SK-N-SH treated with all-trans-retinoic acid at 6 μM for 48 hours (cell line): ENCODE data around the gene CLUH.
"Not testable (repeated sequence)": the region's sequence is repeated elsewhere in the genome, so short reads cannot be mapped to it uniquely, and the experiment has no call there.

Experiments used
- ATAC-seq: fragments of 200-7000 bp; cut with Tn5 transposase; 3 replicates; pipeline ENCODE4 v1.9.1; 2020; ENCODE audit warnings: mild to moderate bottlenecking, moderate library complexity
- ARNTL ChIP-seq: fragments of 450-650 bp; formaldehyde crosslinking; IDR thresholded peaks from 2 replicates; pipeline ENCODE4 v1.5.0; 2020; ENCODE audit warnings: low read depth, mild to moderate bottlenecking, moderate library complexity, borderline replicate concordance
- BACH2 ChIP-seq: fragments of 250-450 bp; sonication (Bioruptor Pico); IDR thresholded peaks from 2 replicates; pipeline ENCODE4 v1.9.0; 2021; ENCODE audit warnings: mild to moderate bottlenecking, borderline replicate concordance
- CREB5 ChIP-seq: fragments of 250-450 bp; sonication (Bioruptor Pico); IDR thresholded peaks from 2 replicates; pipeline ENCODE4 v1.5.1; 2020; ENCODE audit warnings: low read depth, mild to moderate bottlenecking, moderate library complexity
- CSDC2 ChIP-seq: fragments of 250-450 bp; sonication (Bioruptor Pico); IDR thresholded peaks from 2 replicates; pipeline ENCODE4 v1.5.0; 2020; ENCODE audit warnings: mild to moderate bottlenecking, moderate library complexity
- CSRNP3 ChIP-seq: fragments of 250-450 bp; sonication (Bioruptor Pico); IDR thresholded peaks from 2 replicates; pipeline ENCODE4 v1.5.1; 2021; ENCODE audit warnings: mild to moderate bottlenecking, moderate library complexity
- ESRRG ChIP-seq: fragments of 250-450 bp; sonication (Bioruptor Pico); IDR thresholded peaks from 2 replicates; pipeline ENCODE4 v1.6.1; 2021; ENCODE audit warnings: mild to moderate bottlenecking
- GLIS3 ChIP-seq: fragments of 250-450 bp; sonication (Bioruptor Pico); IDR thresholded peaks from 2 replicates; pipeline ENCODE4 v1.5.0; 2020; ENCODE audit warnings: mild to moderate bottlenecking, moderate library complexity
- ISL1 ChIP-seq: fragments of 250-450 bp; sonication (Bioruptor Pico); IDR thresholded peaks from 2 replicates; pipeline ENCODE4 v2.1.2; 2022; ENCODE audit warnings: mild to moderate bottlenecking, moderate library complexity
- OSR1 ChIP-seq: fragments of 250-450 bp; sonication (Bioruptor Pico); IDR thresholded peaks from 2 replicates; pipeline ENCODE4 v1.8.0; 2022; ENCODE audit warnings: moderate library complexity, mild to moderate bottlenecking, inconsistent platforms
- PATZ1 ChIP-seq: fragments of 250-450 bp; sonication (Bioruptor Pico); IDR thresholded peaks from 2 replicates; pipeline ENCODE4 v1.8.0; 2020; ENCODE audit warnings: mild to moderate bottlenecking, moderate library complexity, borderline replicate concordance
- POU6F1 ChIP-seq: fragments of 250-450 bp; sonication (Bioruptor Pico); IDR thresholded peaks from 2 replicates; pipeline ENCODE4 v1.8.0; 2021; ENCODE audit warnings: low read depth, mild to moderate bottlenecking, moderate library complexity, borderline replicate concordance
- PPARA ChIP-seq: fragments of 250-450 bp; sonication (Bioruptor Pico); IDR thresholded peaks from 2 replicates; pipeline ENCODE4 v1.5.0; 2020; ENCODE audit warnings: mild to moderate bottlenecking, borderline replicate concordance
- RARB ChIP-seq: fragments of 250-450 bp; sonication (Bioruptor Pico); IDR thresholded peaks from 2 replicates; pipeline ENCODE4 v1.8.0; 2021; ENCODE audit warnings: mild to moderate bottlenecking, moderate library complexity
- SNAI2 ChIP-seq: fragments of 250-450 bp; sonication (Bioruptor Pico); IDR thresholded peaks from 2 replicates; pipeline ENCODE4 v1.5.0; 2020; ENCODE audit warnings: mild to moderate bottlenecking, moderate library complexity
- TCF4 ChIP-seq: fragments of 250-450 bp; sonication (Bioruptor Pico); IDR thresholded peaks from 2 replicates; pipeline ENCODE4 v1.8.0; 2021; ENCODE audit warnings: mild to moderate bottlenecking, moderate library complexity, borderline replicate concordance
- TOX ChIP-seq: fragments of 250-450 bp; sonication (Bioruptor Pico); IDR thresholded peaks from 2 replicates; pipeline ENCODE4 v1.8.0; 2021; ENCODE audit warnings: mild to moderate bottlenecking, moderate library complexity, borderline replicate concordance
- ZC3H10 ChIP-seq: fragments of 250-450 bp; sonication (Bioruptor Pico); IDR thresholded peaks from 2 replicates; pipeline ENCODE4 v1.5.1; 2021; ENCODE audit warnings: mild to moderate bottlenecking, moderate library complexity
- ZNF565 ChIP-seq: fragments of 450-650 bp; formaldehyde crosslinking; conservative IDR thresholded peaks from 2 replicates; pipeline ENCODE4 v1.5.0; 2020; ENCODE audit warnings: low read depth, mild to moderate bottlenecking, moderate library complexity
- ZNF70 ChIP-seq: fragments of 450-650 bp; formaldehyde crosslinking; IDR thresholded peaks from 2 replicates; pipeline ENCODE4 v1.5.0; 2020; ENCODE audit warnings: mild to moderate bottlenecking, moderate library complexity
- ZNF8 ChIP-seq: fragments of 450-650 bp; formaldehyde crosslinking; IDR thresholded peaks from 2 replicates; pipeline ENCODE4 v1.5.0; 2020; ENCODE audit warnings: mild to moderate bottlenecking, moderate library complexity

Gene CLUH

GRCh38 chr17:2660410-2660809 lies 51.2 kb downstream of the CLUH start:
- ATAC-seq: not testable (repeated sequence)

GRCh38 chr17:2659337-2659736 lies 52.2 kb downstream of the CLUH start:
- ATAC-seq: peak; percentile 49

More at GRCh38 chr17:2660410-2660809, 51.2 kb downstream of the CLUH start:
- TF ChIP-seq ZNF8 (CRISPR knock-in tag): 0 out of 2 replicates have a peak, but pooled peaks have one; percentile 47
- TF ChIP-seq, all 23 proteins: peak for 1; not testable (repeated sequence) for 22

- no peak for TF ChIP-seq TOX (CRISPR knock-in tag)
- no peak for TF ChIP-seq ZC3H10 (CRISPR knock-in tag)
- no peak for TF ChIP-seq PPARA
- no peak for TF ChIP-seq TCF4
- no peak for TF ChIP-seq ZNF565 (CRISPR knock-in tag)
- no peak for TF ChIP-seq ISL1 (CRISPR knock-in tag)
- TF ChIP-seq ARNTL (CRISPR knock-in tag): no peak
- TF ChIP-seq POU6F1: no peak
- no peak for TF ChIP-seq CSDC2 (CRISPR knock-in tag)
- TF ChIP-seq RARB (CRISPR knock-in tag): no peak
- TF ChIP-seq CREB5: no peak
- no peak for TF ChIP-seq CSRNP3
- TF ChIP-seq GLIS3 (CRISPR knock-in tag): no peak
- no peak for ATAC-seq
Observed at GRCh38 chr17:2656283-2656682, 55.3 kb downstream of the CLUH start.

GRCh38 chr17:2655546-2655945 lies 56.0 kb downstream of the CLUH start:
- no peak for ATAC-seq
- TF ChIP-seq TCF4 (no peak), PATZ1 (CRISPR knock-in tag) (no peak), PPARA (no peak), ZNF8 (CRISPR knock-in tag) (no peak), ESRRG (CRISPR knock-in tag) (no peak), ARNTL (CRISPR knock-in tag) (no peak), BACH2 (CRISPR knock-in tag) (no peak), ZNF565 (CRISPR knock-in tag) (no peak), ZNF70 (no peak), SNAI2 (CRISPR knock-in tag) (no peak), RARB (CRISPR knock-in tag) (no peak), OSR1 (CRISPR knock-in tag) (no peak), GLIS3 (CRISPR knock-in tag) (no peak)

GRCh38 chr17:2652911-2653310 lies 58.7 kb downstream of the CLUH start:
- not testable (repeated sequence) for ATAC-seq
- TF ChIP-seq ZNF8 (CRISPR knock-in tag): peak; percentile 86
- TF ChIP-seq, all 23 proteins: peak for 1; not testable (repeated sequence) for 22

- TF ChIP-seq CSRNP3 (no peak), PPARA (no peak), OSR1 (CRISPR knock-in tag) (no peak), CSDC2 (CRISPR knock-in tag) (no peak), ESRRG (CRISPR knock-in tag) (no peak), ISL1 (CRISPR knock-in tag) (no peak)
- no peak for ATAC-seq
Observed at GRCh38 chr17:2649191-2649590, 62.4 kb downstream of the CLUH start.
